ENCODE results near the gene NAA10.

GRCh38 chrX:153925387-153925738 lies 9.5 kb downstream of the NAA10 start:
- TF ChIP-seq CTCF (IDR thresholded peaks at IDR 0.05): no peak
- TF ChIP-seq POLR2A (IDR thresholded peaks at IDR 0.05): no peak

Data from thyroid gland (tissue), 4 donors.